ENCODE measurements around the gene F2RL1. TPM values are rescaled to one million over a fixed set of nuclear protein-coding genes. Genes with fewer than 3 reads are reported as not detected.

The F2RL1 gene
- total and polyA plus RNA-seq, 2 of the 13 experiments (the other 11 are each of a cell fraction or from before 2014, with no cell fraction given): 9.9 to 23.0 TPM

GRCh38 chr5:76863001-76863400 is 44.2 kb downstream of the F2RL1 start (continued):
- no peak for TF ChIP-seq POGK (CRISPR knock-in tag; conservative IDR thresholded peaks at IDR 0.05)
- no peak for TF ChIP-seq ZNF101 (CRISPR knock-in tag; IDR thresholded peaks at IDR 0.05; ENCODE audit: borderline replicate concordance, low read depth)
- TF ChIP-seq ZNF891 (CRISPR knock-in tag; IDR thresholded peaks at IDR 0.05): no peak
- no peak for TF ChIP-seq HNRNPLL (IDR thresholded peaks at IDR 0.05; ENCODE audit: low read depth, low read length, poor library complexity, severe bottlenecking)
- TF ChIP-seq NCOA2 (CRISPR knock-in tag; IDR thresholded peaks at IDR 0.05): no peak
- no peak for TF ChIP-seq HES4 (CRISPR knock-in tag; IDR thresholded peaks at IDR 0.05; ENCODE audit: borderline replicate concordance)
- TF ChIP-seq U2AF2 (IDR thresholded peaks at IDR 0.05; ENCODE audit: low read depth, low read length): no peak
- no peak for TF ChIP-seq ARNT2 (CRISPR knock-in tag; IDR thresholded peaks at IDR 0.05; ENCODE audit: low read depth)
- TF ChIP-seq ZNF235 (CRISPR knock-in tag; IDR thresholded peaks at IDR 0.05; ENCODE audit: borderline replicate concordance): no peak
- no peak for TF ChIP-seq NR3C1 (CRISPR knock-in tag; IDR thresholded peaks at IDR 0.05)
- TF ChIP-seq JUNB (CRISPR knock-in tag; IDR thresholded peaks at IDR 0.05; ENCODE audit: borderline replicate concordance): no peak
- TF ChIP-seq STAG1 (CRISPR knock-in tag; IDR thresholded peaks at IDR 0.05): no peak

GRCh38 chr5:76866503-76866902 is 47.7 kb downstream of the F2RL1 start:
- Histone ChIP-seq H2AFZ (ENCODE audit: low read length) (no peak overlapping the region), H3K9ac (ENCODE audit: insufficient read depth, low read depth, low read length) (no peak overlapping the region), H3K79me2 (ENCODE audit: insufficient read depth, low read length) (no peaks in the 10 kb centered on the region), H3K4me1 (ENCODE audit: insufficient read depth, low read length) (no peaks in the 10 kb centered on the region), H3K36me3 (replicated peaks in 1 of 2; ENCODE audit: control insufficient read depth in 1 of 2, insufficient read depth in 2 of 2, low read length in 2 of 2) (no peaks in the 10 kb centered on the region), H3K4me2 (ENCODE audit: low read depth, low read length) (no peak overlapping the region), H3K27me3 (ENCODE audit: control insufficient read depth in 1 of 2, insufficient read depth in 2 of 2, low read length in 2 of 2) (no peaks in the 10 kb centered on the region), H3K27ac (ENCODE audit: extremely low read length, insufficient read depth, low read length) (no peak overlapping the region), H3K9me3 (ENCODE audit: low read length) (no peaks in the 10 kb centered on the region), H4K20me1 (ENCODE audit: insufficient read depth, low read length) (no peaks in the 10 kb centered on the region), H3K4me3 (replicated peaks in 1 of 3; ENCODE audit: insufficient read depth in 1 of 3, low read depth in 2 of 3, low read length in 3 of 3) (no peak overlapping the region)
- POLR2A ChIA-PET: no interaction called here
- intact Hi-C loops (cut with micrococcal nuclease; ENCODE audit: unreplicated experiment) (no loop called here), in situ Hi-C loops (cut with HindIII; ENCODE audit: extremely low pct_ligation_motif_present, low pct_unique_long_range_greater_than_20kb) (loop anchor here (5.0 kb wide), 1 partner anchor 151 kb away; no protein-coding TSS in a partner anchor)
- WGBS (ENCODE audit: low lambda C conversion rate): 15% methylated on average over 2 of the region's 2 CpGs
- no TSS peak for BruUV-seq (replicated peaks)
- ATAC-seq (no peak), DNase-seq (ENCODE audit: low spot score) (no peak), FAIRE-seq (no peak)
- CTCF ChIA-PET (ENCODE audit: low intra/inter-chr PET ratio, low total read pairs): interaction anchor here (2.2 kb wide), 1 partner anchor 373 kb away, joined by 12 read pairs; no protein-coding TSS in a partner anchor
- TF ChIP-seq REST (IDR thresholded peaks at IDR 0.05; ENCODE audit: borderline replicate concordance in 1 of 2, low read depth in 1 of 2, low read length in 2 of 2) (no peak), PRDM15 (CRISPR knock-in tag; IDR thresholded peaks at IDR 0.05) (no peak), ZFP37 (CRISPR knock-in tag; IDR thresholded peaks at IDR 0.05; ENCODE audit: borderline replicate concordance) (no peak)

Measured in HepG2 (cell line).